HG03097 (cell line): ENCODE measurements around the gene GNB3.
A peak's percentile ranks its signal among the peaks of the same experiment; 100 is the strongest.
"Not testable (repeated sequence)": the region's sequence is repeated elsewhere in the genome, so short reads cannot be mapped to it uniquely, and the experiment has no call there.

Experiments
- ATAC-seq: cut with Tn5 transposase; IDR thresholded peaks from one replicate; pipeline ENCODE4 v1.9.1; 2021; ENCODE audit not compliant: unreplicated experiment, low FRiP score

GNB3 gene

DNA sequence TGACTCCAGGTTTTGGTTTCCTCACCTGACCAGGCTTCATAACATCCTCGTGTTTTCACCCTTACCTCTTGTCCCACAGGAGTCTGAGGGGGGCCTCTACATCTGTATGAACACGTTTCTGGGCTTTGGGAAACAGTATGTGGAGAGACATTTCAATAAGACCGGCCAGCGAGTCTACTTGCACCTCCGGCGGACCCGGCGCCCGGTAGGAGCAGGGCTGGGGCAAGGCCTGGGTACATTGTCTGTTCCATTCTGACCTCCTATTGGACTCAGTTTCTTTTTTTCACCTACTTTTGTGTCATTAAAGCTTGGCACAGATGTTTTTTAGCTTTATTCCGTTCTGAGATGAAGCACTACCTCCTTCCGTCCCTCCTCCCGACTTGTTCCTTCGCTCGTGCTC, 14.6 kb downstream of the GNB3 start:
- ATAC-seq: no peak

DNA sequence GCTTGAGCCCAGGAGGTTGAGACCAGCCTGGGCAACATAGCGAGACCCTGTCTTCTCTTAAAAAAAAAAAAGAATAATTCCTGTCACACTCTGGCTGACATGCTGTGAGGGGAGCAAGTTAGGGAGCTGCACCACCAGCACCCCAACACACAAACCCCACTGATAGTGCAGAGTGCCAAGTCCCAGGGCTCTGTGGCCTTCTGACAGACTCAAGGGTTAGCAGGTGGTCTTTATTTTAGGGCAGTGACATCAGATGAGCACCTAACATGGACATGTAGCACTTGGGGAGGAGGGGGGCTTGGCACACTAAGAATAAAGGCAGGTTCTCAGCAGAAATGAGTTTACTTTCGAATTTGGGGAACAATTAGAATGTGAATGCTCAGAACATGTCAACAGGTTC, 18.1 kb downstream of the GNB3 start:
- no peak for ATAC-seq

DNA sequence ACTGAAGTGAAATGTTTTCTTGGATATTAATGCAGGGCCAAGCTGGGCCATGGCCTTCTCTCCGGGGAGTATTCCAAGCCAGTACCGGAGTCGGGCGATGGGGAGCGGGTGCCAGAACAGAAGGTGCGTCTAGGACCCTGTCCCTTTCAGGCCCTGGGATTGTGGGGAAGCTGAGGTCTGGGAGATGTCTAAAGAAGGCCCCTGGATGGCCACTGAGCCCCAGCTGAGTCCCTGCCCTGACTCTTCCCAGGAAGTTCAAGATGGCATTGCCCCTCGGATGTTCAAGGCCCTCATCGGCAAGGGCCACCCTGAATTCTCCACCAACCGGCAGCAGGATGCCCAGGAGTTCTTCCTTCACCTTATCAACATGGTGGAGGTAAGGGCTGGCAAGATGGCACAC, 19.4 kb downstream of the GNB3 start:
- ATAC-seq: no peak

DNA sequence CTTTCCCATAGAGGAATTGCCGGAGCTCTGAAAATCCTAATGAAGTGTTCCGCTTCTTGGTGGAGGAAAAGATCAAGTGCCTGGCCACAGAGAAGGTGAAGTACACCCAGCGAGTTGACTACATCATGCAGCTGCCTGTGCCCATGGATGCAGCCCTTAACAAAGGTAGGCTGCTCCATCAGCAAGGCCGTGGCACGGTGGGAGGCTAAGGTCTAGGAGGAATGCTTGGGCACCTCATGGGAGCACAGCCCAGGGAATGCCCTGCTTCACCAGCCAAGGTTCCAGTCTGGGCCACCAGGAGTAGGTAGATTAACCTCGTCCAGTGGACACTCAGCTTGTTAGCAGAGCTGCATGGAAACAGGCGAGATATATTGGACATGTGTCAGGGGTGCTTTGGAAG, 20.2 kb downstream of the GNB3 start:
- no peak for ATAC-seq

DNA sequence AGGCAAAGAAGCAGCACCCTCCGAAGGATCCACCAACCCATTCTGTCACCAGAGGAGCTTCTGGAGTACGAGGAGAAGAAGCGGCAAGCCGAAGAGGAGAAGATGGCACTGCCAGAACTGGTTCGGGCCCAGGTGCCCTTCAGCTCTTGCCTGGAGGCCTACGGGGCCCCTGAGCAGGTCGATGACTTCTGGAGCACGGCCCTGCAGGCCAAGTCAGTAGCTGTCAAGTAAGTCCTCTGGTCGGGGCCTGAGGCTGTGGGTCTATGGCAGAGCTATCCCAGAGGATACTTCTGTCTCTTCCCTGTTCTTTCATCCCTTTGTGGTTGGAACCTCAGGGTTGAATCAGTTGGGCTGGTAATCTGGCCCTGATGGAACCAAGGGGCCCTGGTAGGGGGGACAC, 20.7 kb downstream of the GNB3 start:
- ATAC-seq: no peak

DNA sequence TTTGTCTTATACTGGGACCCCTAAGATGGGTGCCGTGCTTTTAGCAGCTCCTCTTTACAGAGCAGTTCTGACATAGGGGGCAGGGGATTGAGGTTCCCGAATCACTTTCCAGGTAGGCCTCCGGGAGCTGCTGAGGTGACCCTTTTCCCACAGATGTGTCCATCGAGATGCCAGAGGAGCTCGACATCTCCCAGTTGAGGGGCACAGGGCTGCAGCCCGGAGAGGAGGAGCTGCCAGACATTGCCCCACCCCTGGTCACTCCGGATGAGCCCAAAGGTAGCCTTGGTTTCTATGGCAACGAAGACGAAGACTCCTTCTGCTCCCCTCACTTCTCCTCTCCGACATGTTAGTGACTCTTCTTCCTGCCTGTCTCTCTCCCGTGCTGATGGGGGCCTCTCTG, 22.3 kb downstream of the GNB3 start:
- ATAC-seq: no peak

DNA sequence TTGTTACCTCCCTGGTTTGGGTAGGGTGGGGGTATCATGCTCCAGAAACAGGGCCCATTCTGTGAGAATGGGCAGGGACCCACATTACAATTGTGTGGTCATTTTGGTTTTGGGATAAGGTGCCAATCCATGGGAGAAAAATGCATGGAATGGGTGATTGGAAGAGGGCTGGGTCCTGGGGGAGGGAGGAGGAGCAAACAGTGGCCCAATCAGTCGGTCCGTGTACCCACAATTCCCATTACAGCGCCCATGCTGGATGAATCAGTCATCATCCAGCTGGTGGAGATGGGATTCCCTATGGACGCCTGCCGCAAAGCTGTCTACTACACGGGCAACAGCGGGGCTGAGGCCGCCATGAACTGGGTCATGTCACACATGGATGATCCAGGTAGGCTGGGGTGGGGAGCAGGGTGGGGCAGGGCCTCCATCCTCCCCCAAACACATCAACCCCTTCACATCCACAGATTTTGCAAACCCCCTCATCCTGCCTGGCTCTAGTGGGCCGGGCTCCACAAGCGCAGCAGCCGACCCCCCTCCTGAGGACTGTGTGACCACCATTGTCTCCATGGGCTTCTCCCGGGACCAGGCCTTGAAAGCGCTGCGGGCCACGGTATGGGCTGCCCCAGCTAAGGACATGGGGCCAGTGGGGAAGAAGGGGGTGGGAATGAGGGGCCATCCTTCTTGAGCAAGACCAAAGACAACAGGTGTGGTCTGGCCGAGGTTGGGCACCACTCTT, 23.0 kb downstream of the GNB3 start:
- ATAC-seq: no peak

DNA sequence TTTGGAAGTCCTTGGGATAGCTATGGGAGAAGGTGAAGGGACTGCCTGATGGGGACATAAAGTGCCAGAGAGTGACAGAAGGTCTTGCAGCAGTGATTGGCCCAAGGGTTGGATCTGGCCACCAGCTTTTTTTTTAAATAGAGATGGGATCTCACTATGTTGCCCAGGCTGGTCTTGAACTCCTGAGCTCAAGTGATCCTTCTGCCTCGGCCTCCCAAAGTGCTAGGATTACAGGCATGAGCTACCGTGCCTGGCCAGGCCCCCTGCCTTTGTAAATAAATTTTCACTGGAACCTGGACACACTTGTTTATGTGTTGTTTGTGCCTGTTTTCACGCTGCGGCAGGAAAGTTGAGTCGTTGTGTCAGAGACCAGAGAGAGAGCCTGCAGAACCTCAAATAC, 24.6 kb downstream of the GNB3 start:
- not testable (repeated sequence) for ATAC-seq

DNA sequence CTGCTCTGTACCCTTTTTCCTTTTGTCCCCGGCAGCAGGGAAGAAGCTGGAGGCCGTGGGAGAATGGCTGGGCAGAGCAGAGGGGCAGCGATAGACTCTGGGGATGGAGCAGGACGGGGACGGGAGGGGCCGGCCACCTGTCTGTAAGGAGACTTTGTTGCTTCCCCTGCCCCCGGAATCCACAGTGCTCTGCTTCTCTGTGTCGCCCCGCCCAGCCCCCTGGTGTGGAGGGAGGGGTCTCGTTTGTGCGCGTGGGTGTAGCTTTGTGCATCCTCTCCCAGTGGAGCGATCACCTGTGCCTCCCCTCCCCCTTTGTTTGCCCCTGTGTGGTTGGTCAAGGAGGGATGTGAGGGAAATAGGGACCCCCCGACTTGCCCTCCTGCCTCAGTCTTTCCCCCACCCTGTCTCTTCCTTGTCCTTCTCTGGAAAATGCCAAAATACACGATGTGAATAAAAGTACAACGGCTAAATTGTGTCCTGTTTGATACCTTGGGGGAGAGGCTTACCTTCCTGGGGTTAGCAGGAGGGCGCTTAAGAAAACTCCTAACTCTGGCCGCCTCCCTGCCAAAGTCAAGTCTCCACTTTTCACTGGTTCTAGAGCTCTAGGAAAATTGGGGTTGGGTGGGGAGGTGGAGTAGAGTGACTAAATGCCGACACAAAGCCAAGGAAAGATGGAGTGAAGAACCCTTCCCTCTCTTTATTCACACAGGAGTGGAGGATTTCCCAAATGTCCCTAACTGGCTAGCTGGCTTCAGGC, 25.6 kb downstream of the GNB3 start:
- no peak for ATAC-seq

DNA sequence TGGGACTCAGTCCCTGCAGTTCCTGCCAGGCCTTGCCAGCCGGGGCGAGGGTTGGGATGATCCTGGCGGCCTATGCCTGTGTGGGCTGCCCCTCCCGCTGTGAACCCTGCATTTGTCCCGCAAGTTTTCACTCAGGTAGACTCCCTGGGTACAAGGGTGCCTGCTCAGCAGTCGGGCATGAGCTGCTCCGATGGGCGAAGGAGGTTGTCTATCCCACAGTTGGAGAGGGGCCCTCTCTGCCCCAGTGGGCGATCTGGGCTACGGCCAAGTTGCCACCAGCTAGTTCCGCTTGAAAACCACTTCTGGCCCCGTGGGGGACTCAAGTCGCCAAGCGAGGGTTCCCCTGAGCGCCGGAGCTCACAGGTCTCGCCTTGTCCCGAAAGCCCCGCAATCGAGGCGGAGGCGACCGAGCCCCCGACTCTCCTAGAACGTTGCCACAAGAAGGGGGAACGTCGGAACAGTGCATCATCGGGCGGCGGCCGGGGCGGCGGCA, 26.2 kb downstream of the GNB3 start:
- peak; percentile 1 for ATAC-seq

DNA sequence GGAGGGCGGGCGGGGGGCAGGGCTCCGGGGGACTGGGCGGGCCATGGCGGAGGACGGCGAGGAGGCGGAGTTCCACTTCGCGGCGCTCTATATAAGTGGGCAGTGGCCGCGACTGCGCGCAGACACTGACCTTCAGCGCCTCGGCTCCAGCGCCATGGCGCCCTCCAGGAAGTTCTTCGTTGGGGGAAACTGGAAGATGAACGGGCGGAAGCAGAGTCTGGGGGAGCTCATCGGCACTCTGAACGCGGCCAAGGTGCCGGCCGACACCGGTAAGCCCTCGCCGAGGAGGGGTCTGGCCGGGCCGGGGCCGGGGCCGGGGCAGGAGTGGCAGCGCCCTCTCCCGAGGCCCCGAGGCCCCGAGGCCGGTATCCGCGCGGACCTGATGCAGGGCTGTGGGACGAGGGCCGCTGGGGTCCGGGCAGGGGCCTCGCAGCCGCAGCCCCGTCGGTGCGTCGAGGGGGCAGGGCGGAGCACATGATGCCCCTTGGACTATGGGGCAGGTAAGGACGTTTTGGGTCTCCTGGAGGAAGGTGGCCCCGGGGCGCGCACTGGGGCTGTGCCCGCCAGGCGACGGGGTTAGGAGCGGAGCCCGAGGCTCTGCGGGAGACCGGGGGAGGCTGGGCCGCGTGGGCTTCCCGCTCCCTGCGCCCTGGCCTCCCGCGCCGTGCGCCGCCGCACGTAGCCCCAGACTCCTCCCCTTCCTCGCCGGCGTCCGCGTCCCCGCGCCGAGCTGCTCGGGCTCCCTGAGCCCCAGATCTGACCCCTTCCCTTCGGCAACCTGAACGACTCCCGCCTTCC, 26.9 kb downstream of the GNB3 start, which contains the start of gene TPI1:
Gene TPI1, plus strand, starts transcription at position 119 of the 798 bp plus-strand sequence. Its CDS starts 36 bp downstream, at position 155.
- ATAC-seq: peak; percentile 54

DNA sequence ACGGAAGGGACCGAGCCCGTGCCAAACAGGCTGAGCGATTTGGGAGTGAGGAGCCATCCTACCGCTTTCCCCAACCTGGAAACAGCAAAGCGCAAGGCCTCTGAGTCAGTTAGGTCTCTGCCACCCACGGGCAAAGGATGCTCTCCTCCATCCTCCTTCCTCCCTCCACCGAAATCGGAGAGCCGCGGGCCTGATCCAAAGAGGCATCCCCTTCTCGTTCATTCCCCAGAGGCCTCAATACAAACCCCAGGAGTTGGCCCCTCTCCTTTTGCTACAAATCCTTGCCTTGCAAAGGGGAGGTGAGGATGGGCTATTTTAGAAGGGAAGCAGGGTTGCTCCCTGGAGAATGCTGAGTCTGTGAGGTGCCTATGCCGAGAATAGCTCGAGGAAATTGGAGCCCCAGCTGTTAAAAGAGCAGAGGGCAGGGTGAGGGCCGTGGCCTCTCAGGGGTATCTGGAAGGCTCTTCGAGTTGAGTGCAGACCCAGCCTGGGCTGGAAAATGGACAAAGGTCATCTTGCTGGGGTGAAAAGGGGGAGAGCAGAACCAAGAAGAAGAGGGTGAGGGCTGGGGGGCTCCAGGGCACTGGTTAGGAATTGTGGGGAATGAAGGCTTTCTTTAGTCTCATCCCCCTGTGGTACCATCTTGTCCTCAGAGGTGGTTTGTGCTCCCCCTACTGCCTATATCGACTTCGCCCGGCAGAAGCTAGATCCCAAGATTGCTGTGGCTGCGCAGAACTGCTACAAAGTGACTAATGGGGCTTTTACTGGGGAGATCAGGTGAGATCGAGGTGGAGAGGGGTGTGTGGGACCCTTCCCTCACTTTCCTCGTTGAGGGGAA, 27.7 kb downstream of the GNB3 start:
- ATAC-seq: no peak

DNA sequence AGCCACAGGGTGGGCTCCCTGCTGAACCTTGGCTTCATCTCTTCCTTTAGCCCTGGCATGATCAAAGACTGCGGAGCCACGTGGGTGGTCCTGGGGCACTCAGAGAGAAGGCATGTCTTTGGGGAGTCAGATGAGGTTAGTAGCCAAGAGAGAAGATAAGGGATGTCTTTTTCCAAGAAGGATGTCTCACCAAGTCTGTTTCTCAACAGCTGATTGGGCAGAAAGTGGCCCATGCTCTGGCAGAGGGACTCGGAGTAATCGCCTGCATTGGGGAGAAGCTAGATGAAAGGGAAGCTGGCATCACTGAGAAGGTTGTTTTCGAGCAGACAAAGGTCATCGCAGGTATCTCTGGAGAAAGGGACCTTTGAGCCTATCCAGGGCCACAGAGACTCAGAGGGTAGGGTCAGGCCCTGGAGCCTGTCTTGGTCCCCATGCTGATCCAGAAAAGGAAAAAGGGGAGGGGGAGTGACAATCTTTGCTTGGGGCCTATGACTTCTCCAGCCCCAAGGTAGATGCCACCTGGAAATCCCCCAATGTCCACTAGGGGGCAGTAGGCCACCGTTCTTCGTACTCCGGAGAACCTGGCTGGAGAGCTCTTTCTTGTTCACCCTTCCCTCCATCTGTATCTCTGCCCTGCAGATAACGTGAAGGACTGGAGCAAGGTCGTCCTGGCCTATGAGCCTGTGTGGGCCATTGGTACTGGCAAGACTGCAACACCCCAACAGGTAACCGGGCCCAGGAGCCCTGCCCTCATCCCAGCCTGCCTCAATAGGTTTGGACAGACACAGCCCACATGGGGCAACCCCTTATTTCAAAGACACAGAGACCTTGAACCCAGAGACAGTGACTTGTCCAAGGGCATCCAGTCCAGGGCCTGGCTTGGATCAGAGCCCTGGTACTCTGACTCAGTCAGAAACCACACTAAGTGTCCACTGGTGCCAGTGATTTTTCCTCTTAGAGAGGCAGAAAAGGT, 28.6 kb downstream of the GNB3 start:
- no peak for ATAC-seq

DNA sequence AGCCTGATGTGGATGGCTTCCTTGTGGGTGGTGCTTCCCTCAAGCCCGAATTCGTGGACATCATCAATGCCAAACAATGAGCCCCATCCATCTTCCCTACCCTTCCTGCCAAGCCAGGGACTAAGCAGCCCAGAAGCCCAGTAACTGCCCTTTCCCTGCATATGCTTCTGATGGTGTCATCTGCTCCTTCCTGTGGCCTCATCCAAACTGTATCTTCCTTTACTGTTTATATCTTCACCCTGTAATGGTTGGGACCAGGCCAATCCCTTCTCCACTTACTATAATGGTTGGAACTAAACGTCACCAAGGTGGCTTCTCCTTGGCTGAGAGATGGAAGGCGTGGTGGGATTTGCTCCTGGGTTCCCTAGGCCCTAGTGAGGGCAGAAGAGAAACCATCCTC, 29.6 kb downstream of the GNB3 start:
- not testable (repeated sequence) for ATAC-seq

DNA sequence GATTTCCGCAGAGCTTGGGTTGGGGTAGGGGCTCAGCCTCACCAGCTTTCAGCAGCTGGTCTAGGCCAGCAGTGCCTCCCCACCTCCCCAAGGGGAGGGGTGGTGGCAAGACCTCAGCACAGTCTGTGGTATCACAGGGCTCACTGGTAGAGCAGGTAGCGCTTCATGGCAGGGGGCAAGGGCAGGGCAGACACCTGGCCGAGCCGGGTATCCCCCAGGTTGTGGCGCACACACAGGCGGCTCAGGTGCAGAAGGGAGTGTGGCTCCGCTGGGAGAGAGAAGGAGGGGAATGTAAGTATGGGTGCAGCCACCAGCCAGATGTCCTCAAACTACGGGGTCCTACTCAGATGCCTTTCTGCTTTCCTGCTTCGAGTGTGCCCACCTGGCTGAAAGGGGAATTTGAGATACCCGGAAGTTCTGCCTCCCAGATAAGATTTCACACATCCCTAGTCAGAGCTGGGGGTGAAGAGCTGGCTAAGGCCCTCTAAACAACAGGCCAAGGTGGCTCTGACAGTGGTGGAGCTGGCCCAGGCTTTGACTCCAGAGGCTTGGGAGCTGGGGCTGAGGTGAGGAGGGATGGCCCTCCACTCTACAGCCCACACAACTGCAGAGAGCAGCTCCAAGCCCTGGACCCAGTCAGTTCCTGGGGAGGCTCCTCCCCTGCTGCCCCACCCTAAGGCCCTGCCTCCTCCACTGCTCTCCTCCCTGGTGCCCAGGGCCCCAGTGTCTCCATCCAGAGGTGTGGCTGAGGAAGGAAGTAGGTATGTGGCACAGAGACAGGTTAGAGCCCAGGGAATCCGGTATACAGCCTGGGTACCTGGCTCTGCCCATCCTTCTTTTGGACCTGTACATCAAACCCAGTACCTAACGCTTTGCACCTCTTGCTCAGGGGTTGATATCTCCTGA, 30.6 kb downstream of the GNB3 start:
- no peak for ATAC-seq

DNA sequence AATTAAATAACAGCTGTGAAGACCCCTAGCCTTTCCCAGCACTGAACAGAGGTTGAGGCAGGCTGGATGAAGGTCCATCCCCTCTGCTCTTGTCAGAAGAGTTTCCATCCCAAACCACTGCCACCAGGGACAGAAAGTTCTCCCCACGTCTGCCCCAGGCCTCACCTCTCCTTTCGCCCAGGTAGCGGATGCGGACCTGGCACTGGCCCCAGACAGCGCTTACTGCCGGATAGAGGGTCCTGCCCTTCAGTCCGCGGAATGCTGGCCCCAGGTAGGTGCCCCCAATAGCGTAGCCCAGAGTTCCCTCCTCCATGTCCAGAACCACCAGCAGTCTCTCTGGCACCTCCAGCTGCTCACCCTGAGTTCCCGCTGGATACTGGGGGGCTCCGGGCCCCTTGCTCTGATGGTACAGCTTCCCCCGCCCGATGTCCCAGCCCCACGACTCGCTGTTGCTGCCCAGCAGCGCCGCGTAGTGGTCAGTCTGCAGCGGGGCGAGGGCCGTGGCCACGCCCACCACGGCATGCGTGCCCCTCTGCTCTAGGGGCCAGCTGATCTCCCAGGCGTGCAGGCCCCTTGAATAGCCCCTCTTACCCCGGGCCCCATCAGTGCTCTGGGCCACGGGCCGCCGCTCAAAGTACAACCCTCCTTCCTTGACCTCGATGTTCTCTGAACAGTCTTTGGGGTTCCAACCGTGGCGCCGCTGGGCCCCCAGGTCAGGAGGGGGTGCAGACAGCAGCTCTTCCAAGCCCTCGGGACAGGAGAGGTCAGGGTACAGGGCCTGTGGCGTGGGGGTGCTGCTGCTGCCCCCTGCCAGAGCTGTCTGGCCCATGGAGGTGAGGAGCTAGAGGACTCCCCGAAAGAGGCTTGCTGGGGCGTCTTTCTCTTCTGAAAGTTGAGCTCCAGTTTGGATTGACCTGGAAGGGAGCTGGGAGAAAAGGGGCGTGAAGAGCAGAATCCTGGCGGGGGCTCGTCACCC, 31.6 kb downstream of the GNB3 start:
- ATAC-seq: peak; percentile 25
